ENCODE measurements around the gene PTPN9.
A peak's percentile ranks its signal among the peaks of the same experiment; 100 is the strongest.
"Not testable (repeated sequence)": the region's sequence is repeated elsewhere in the genome, so short reads cannot be mapped to it uniquely, and the experiment has no call there.

Gene PTPN9

GRCh38 chr15:75583701-75584100, 4.6 kb upstream of the PTPN9 start:
- DNase-seq, result peak in 1 of 58 donors; percentile 7

GRCh38 chr15:75582943-75583342, 3.8 kb upstream of the PTPN9 start:
- DNase-seq, result not testable (repeated sequence)

- peak in 17 of 58 donors; percentile 6 to 63 (median 30) for DNase-seq
Measured at GRCh38 chr15:75578173-75578947, 755 bp downstream of the PTPN9 start.

GRCh38 chr15:75577401-75578172, 1.5 kb downstream of the PTPN9 start:
- peak in 8 of 58 donors; percentile 16 to 63 (median 35) for DNase-seq

- no peak for DNase-seq
Measured at GRCh38 chr15:75573648-75574384, 5.3 kb downstream of the PTPN9 start.

- no peak for DNase-seq
Measured at GRCh38 chr15:75570126-75570845, 8.8 kb downstream of the PTPN9 start.

- DNase-seq, result no peak
Measured at GRCh38 chr15:75565062-75565970, 13.8 kb downstream of the PTPN9 start.

- no peak for DNase-seq
Measured at GRCh38 chr15:75561888-75562287, 17.2 kb downstream of the PTPN9 start.

GRCh38 chr15:75559360-75559759, 19.8 kb downstream of the PTPN9 start:
- DNase-seq, result not testable (repeated sequence)

- not testable (repeated sequence) for DNase-seq
Measured at GRCh38 chr15:75558955-75559354, 20.2 kb downstream of the PTPN9 start.

- DNase-seq, result no peak
Measured at GRCh38 chr15:75554717-75555116, 24.4 kb downstream of the PTPN9 start.

- no peak for DNase-seq
Measured at GRCh38 chr15:75553659-75554058, 25.5 kb downstream of the PTPN9 start.

GRCh38 chr15:75551091-75551490, 28.0 kb downstream of the PTPN9 start:
- DNase-seq, result no peak

GRCh38 chr15:75545064-75545463, 34.1 kb downstream of the PTPN9 start:
- DNase-seq, result no peak

GRCh38 chr15:75544359-75544758, 34.8 kb downstream of the PTPN9 start:
- DNase-seq, result no peak

- DNase-seq, result not testable (repeated sequence)
Measured at GRCh38 chr15:75542949-75543545, 36.1 kb downstream of the PTPN9 start.

- peak in 3 of 58 donors; percentile 2 to 13 (median 3) for DNase-seq
Measured at GRCh38 chr15:75542386-75542797, 36.7 kb downstream of the PTPN9 start.

- DNase-seq, result no peak
Measured at GRCh38 chr15:75538376-75538775, 40.7 kb downstream of the PTPN9 start.

GRCh38 chr15:75533945-75534344, 45.2 kb downstream of the PTPN9 start:
- no peak for DNase-seq
